ENCODE data around the gene HS1BP3. TPM values are rescaled to one million over a fixed set of nuclear protein-coding genes. Genes with fewer than 3 reads are reported as not detected.

HS1BP3 gene
- polyA plus RNA-seq, 2 of the 4 experiments (the other 2 are of a cell fraction), result 12.4 to 23.5 TPM

- Histone ChIP-seq H3K4me1 (peaks cover 21% of the 10 kb centered on the region), H3K4me3 (no peak overlapping the region), H3K9me3 (no peaks in the 10 kb centered on the region), H3K27ac (no peak overlapping the region), H3K4me2 (no peak overlapping the region)
- TF ChIP-seq CBX8 (IDR thresholded peaks at IDR 0.05) (no peak), ZSCAN20 (CRISPR knock-in tag; IDR thresholded peaks at IDR 0.05) (no peak), PHF8 (IDR thresholded peaks at IDR 0.05; ENCODE audit: borderline replicate concordance, low read depth) (no peak), GATA3 (IDR thresholded peaks at IDR 0.05; ENCODE audit: borderline replicate concordance) (no peak), CEBPB (IDR thresholded peaks at IDR 0.05) (no peak), ZFP36 (IDR thresholded peaks at IDR 0.05; ENCODE audit: borderline replicate concordance, partially characterized antibody) (no peak), REST (IDR thresholded peaks at IDR 0.05) (no peak), HMGXB4 (CRISPR knock-in tag; IDR thresholded peaks at IDR 0.05; ENCODE audit: borderline replicate concordance) (no peak), NFE2L2 (conservative IDR thresholded peaks at IDR 0.05; ENCODE audit: low read length) (no peak), ATOH8 (CRISPR knock-in tag; IDR thresholded peaks at IDR 0.05; ENCODE audit: low read depth) (no peak), BCL3 (IDR thresholded peaks at IDR 0.05) (no peak), FOXS1 (CRISPR knock-in tag; IDR thresholded peaks at IDR 0.05) (no peak), RAD21 (conservative IDR thresholded peaks at IDR 0.05 in 1 of 2, IDR thresholded peaks at IDR 0.05 in 1 of 2) (no peak), CHD2 (IDR thresholded peaks at IDR 0.05; ENCODE audit: low read length, partially characterized antibody) (no peak), HOXB13 (CRISPR knock-in tag; IDR thresholded peaks at IDR 0.05; ENCODE audit: low read depth) (no peak), TP53 (CRISPR knock-in tag; IDR thresholded peaks at IDR 0.05) (no peak), HDAC2 (IDR thresholded peaks at IDR 0.05) (no peak), HES2 (IDR thresholded peaks at IDR 0.05) (no peak), ELK1 (IDR thresholded peaks at IDR 0.05; ENCODE audit: low read depth, low read length) (no peak)
- DNase-seq (ENCODE audit: low read depth in 1 of 2, low spot score in 1 of 2) (no peak), FAIRE-seq (no peak), ATAC-seq (no peak)
- POLR2A ChIA-PET, result no interaction called here
- CTCF ChIA-PET, result interaction anchor here (0.6 to 10.3 kb wide), 8 partner anchors 9 to 290 kb away, joined by 3 to 191 read pairs (median 4); partner anchors contain the start of genes GDF7 and HS1BP3
- WGBS (ENCODE audit: missing lambda C conversion rate), result 80% methylated on average over 18 of the region's 18 CpGs
Observed at GRCh38 chr2:20672201-20672951, 21.5 kb upstream of the HS1BP3 start.

All from A549 (cell line).